Activated naive CD8-positive, alpha-beta T cell (primary cell): Measurements from ENCODE around the gene ABHD18.
"Not testable (repeated sequence)": the region's sequence is repeated elsewhere in the genome, so short reads cannot be mapped to it uniquely, and the experiment has no call there.

Experiments
- H3K27ac Mint-ChIP-seq: one replicate; pipeline ENCODE4 v1.8.0; 2021; ENCODE audit warnings: mixed read lengths
- H3K27me3 Mint-ChIP-seq: one replicate; pipeline ENCODE4 v1.8.0; 2021; ENCODE audit warnings: mixed read lengths
- H3K36me3 Mint-ChIP-seq: one replicate; pipeline ENCODE4 v1.8.0; 2021; ENCODE audit warnings: mixed read lengths
- H3K4me1 Mint-ChIP-seq: one replicate; pipeline ENCODE4 v1.8.0; 2021; ENCODE audit warnings: low read depth, mixed read lengths
- H3K4me3 Mint-ChIP-seq: one replicate; pipeline ENCODE4 v1.8.0; 2021; ENCODE audit warnings: mild to moderate bottlenecking, mixed read lengths
- H3K9me3 Mint-ChIP-seq: one replicate; pipeline ENCODE4 v1.8.0; 2021; ENCODE audit warnings: low read depth, mixed read lengths

ABHD18 gene

GRCh38 chr4:127965062-127965802 lies at the start of gene ABHD18, which contains the start of gene MFSD8:
Gene ABHD18, plus strand, starts transcription at chr4:127965406. Its CDS starts 17,550 bp downstream, at chr4:127982956.
Gene MFSD8, minus strand, starts transcription at chr4:127965173. Its CDS starts 40 bp downstream, at chr4:127965133.
- Mint-ChIP-seq H3K27me3 (no peaks in the 10 kb centered on the region), H3K36me3 (peaks cover 3% of the 10 kb centered on the region), H3K4me3 (peak within 1 kb of the TSS; percentile 96), H3K4me1 (peaks cover 40% of the 10 kb centered on the region), H3K27ac (peak within 1 kb of the TSS; percentile 96), H3K9me3 (no peaks in the 10 kb centered on the region)

- Mint-ChIP-seq H3K27me3 (no peaks in the 10 kb centered on the region), H3K9me3 (no peaks in the 10 kb centered on the region), H3K36me3 (peaks cover 16% of the 10 kb centered on the region), H3K4me3 (no peak overlapping the region), H3K4me1 (no peaks in the 10 kb centered on the region), H3K27ac (no peak overlapping the region)
These were observed 48.7 kb upstream of the ABHD18 start for GRCh38 chr4:127916512-127916911.

- Mint-ChIP-seq H3K36me3 (peaks cover 17% of the 10 kb centered on the region), H3K27ac (no peak overlapping the region), H3K4me3 (no peak overlapping the region), H3K4me1 (no peaks in the 10 kb centered on the region), H3K9me3 (no peaks in the 10 kb centered on the region), H3K27me3 (no peaks in the 10 kb centered on the region)
These were observed 48.1 kb upstream of the ABHD18 start for GRCh38 chr4:127917151-127917550.

GRCh38 chr4:127920521-127920920 lies 44.7 kb upstream of the ABHD18 start:
- H3K4me3 Mint-ChIP-seq, result no peak overlapping the region
- H3K27ac Mint-ChIP-seq, result no peak overlapping the region
- no peaks in the 10 kb centered on the region for H3K27me3 Mint-ChIP-seq
- no peaks in the 10 kb centered on the region for H3K9me3 Mint-ChIP-seq
- peaks cover 25% of the 10 kb centered on the region for H3K36me3 Mint-ChIP-seq
- peaks cover 3% of the 10 kb centered on the region for H3K4me1 Mint-ChIP-seq

GRCh38 chr4:127922226-127922625 lies 43.0 kb upstream of the ABHD18 start:
- Mint-ChIP-seq H3K4me3 (no peak overlapping the region), H3K27me3 (no peaks in the 10 kb centered on the region), H3K27ac (no peak overlapping the region), H3K36me3 (peaks cover 29% of the 10 kb centered on the region), H3K9me3 (no peaks in the 10 kb centered on the region), H3K4me1 (peaks cover 3% of the 10 kb centered on the region)

GRCh38 chr4:127925720-127926119 lies 39.5 kb upstream of the ABHD18 start:
- H3K9me3 Mint-ChIP-seq, H3K27me3 Mint-ChIP-seq, H3K4me1 Mint-ChIP-seq, H3K4me3 Mint-ChIP-seq: not testable (repeated sequence)
- Mint-ChIP-seq H3K27ac (peak overlapping the region; percentile 50), H3K36me3 (peaks cover 26% of the 10 kb centered on the region)

GRCh38 chr4:127930175-127930574 lies 35.0 kb upstream of the ABHD18 start:
- peaks cover 19% of the 10 kb centered on the region for H3K36me3 Mint-ChIP-seq
- H3K4me3 Mint-ChIP-seq, result no peak overlapping the region
- no peaks in the 10 kb centered on the region for H3K9me3 Mint-ChIP-seq
- no peaks in the 10 kb centered on the region for H3K27me3 Mint-ChIP-seq
- H3K4me1 Mint-ChIP-seq, result peaks cover 2% of the 10 kb centered on the region
- H3K27ac Mint-ChIP-seq, result no peak overlapping the region

- not testable (repeated sequence) for H3K36me3 Mint-ChIP-seq, H3K4me1 Mint-ChIP-seq, H3K27me3 Mint-ChIP-seq, H3K27ac Mint-ChIP-seq, H3K9me3 Mint-ChIP-seq, H3K4me3 Mint-ChIP-seq
These were observed 33.4 kb upstream of the ABHD18 start for GRCh38 chr4:127931836-127932235.

GRCh38 chr4:127936974-127937373 lies 28.2 kb upstream of the ABHD18 start:
- Mint-ChIP-seq H3K9me3 (no peaks in the 10 kb centered on the region), H3K27ac (no peak overlapping the region), H3K4me3 (no peak overlapping the region), H3K4me1 (peaks cover 2% of the 10 kb centered on the region), H3K36me3 (peaks cover 4% of the 10 kb centered on the region), H3K27me3 (no peaks in the 10 kb centered on the region)

GRCh38 chr4:127957105-127957504 lies 8.1 kb upstream of the ABHD18 start:
- no peak overlapping the region for H3K27ac Mint-ChIP-seq
- H3K27me3 Mint-ChIP-seq, result no peaks in the 10 kb centered on the region
- peaks cover 2% of the 10 kb centered on the region for H3K36me3 Mint-ChIP-seq

GRCh38 chr4:127959794-127960193 lies 5.4 kb upstream of the ABHD18 start:
- peaks cover 33% of the 10 kb centered on the region for H3K4me1 Mint-ChIP-seq
- no peak overlapping the region for H3K4me3 Mint-ChIP-seq
- H3K27ac Mint-ChIP-seq, result no peak overlapping the region
- no peaks in the 10 kb centered on the region for H3K27me3 Mint-ChIP-seq
- H3K36me3 Mint-ChIP-seq, result peaks cover 3% of the 10 kb centered on the region
- H3K9me3 Mint-ChIP-seq, result no peaks in the 10 kb centered on the region

More at GRCh38 chr4:127957105-127957504, 8.1 kb upstream of the ABHD18 start:
- Mint-ChIP-seq H3K4me1 (peaks cover 20% of the 10 kb centered on the region), H3K9me3 (no peaks in the 10 kb centered on the region), H3K4me3 (no peak overlapping the region)

GRCh38 chr4:127963633-127964398 lies 1.4 kb upstream of the ABHD18 start:
- not testable (repeated sequence) for H3K27me3 Mint-ChIP-seq, H3K36me3 Mint-ChIP-seq, H3K9me3 Mint-ChIP-seq
- Mint-ChIP-seq H3K4me3 (peak overlapping the region; percentile 84), H3K4me1 (peaks cover 40% of the 10 kb centered on the region), H3K27ac (peak overlapping the region; percentile 68)

GRCh38 chr4:127964426-127965061 lies 662 bp upstream of the ABHD18 start:
- not testable (repeated sequence) for H3K36me3 Mint-ChIP-seq, H3K27me3 Mint-ChIP-seq, H3K9me3 Mint-ChIP-seq
- H3K4me3 Mint-ChIP-seq, result peak overlapping the region; percentile 96
- H3K27ac Mint-ChIP-seq, result peak overlapping the region; percentile 96
- peaks cover 40% of the 10 kb centered on the region for H3K4me1 Mint-ChIP-seq

- Mint-ChIP-seq H3K9me3 (no peaks in the 10 kb centered on the region), H3K4me1 (peaks cover 40% of the 10 kb centered on the region), H3K27ac (peak overlapping the region; percentile 96), H3K36me3 (peaks cover 3% of the 10 kb centered on the region), H3K4me3 (peak overlapping the region; percentile 96), H3K27me3 (no peaks in the 10 kb centered on the region)
These were observed 583 bp downstream of the ABHD18 start for GRCh38 chr4:127965803-127966175.

GRCh38 chr4:127967141-127967775 lies 2.1 kb downstream of the ABHD18 start:
- no peak overlapping the region for H3K27ac Mint-ChIP-seq
- H3K4me1 Mint-ChIP-seq, result peaks cover 35% of the 10 kb centered on the region
- H3K4me3 Mint-ChIP-seq, result peak overlapping the region; percentile 46
- no peaks in the 10 kb centered on the region for H3K9me3 Mint-ChIP-seq
- peaks cover 3% of the 10 kb centered on the region for H3K36me3 Mint-ChIP-seq
- H3K27me3 Mint-ChIP-seq, result no peaks in the 10 kb centered on the region
